GM23338 (cell line): ENCODE results near the gene KIRREL3.

Experiments
- CREB1 ChIP-seq: fragments of 250-450 bp; sonication (Bioruptor Pico); IDR thresholded peaks from 2 replicates; pipeline ENCODE4 v1.5.0; 2020; ENCODE audit warnings: low read depth, mild to moderate bottlenecking, moderate library complexity
- ZNF331 ChIP-seq: fragments of 250-450 bp; sonication (Bioruptor Pico); IDR thresholded peaks from 2 replicates; pipeline ENCODE4 v1.5.0; 2020; ENCODE audit warnings: low read depth, mild to moderate bottlenecking, moderate library complexity
- TF ChIP-seq, protein P1 (sequence below), 2 experiments: fragments of 200-600 bp in 1 of 2; sonication (generic) in 1 of 2; conservative IDR thresholded peaks; 2 replicates each; pipeline versions ENCODE4 v1.5.1 to v1.6.1; 2016 to 2017; ENCODE audit warnings: antibody characterized with exemption in 2 of 2, low read depth in 2 of 2, mild to moderate bottlenecking in 2 of 2, moderate library complexity in 1 of 2
- TF ChIP-seq, protein P2 (sequence below): IDR thresholded peaks from one replicate; pipeline ENCODE4 v1.6.1; 2018; ENCODE audit warnings: antibody characterized with exemption; ENCODE audit not compliant: unreplicated experiment

DNA sequence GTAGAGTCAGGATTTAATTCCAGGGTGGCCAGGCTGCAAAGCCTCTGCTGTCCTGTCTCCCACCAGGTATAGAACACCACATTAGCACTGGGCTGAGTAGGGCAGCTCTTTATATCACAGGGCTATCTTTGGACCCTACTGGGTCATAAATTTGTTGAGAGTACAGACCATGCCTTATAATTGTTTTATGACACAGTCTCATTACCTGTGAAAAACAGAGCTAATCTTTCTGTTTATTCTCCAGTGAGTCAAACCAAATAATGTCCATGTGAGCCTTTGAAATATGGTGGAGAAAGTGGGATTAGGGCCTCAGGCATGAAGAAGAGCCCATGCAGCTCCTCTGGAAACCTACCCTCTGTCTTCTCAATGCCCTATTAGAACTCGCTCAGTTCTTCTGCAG lies 49.6 kb upstream of the KIRREL3 start:
- TF ChIP-seq, protein P1, sequence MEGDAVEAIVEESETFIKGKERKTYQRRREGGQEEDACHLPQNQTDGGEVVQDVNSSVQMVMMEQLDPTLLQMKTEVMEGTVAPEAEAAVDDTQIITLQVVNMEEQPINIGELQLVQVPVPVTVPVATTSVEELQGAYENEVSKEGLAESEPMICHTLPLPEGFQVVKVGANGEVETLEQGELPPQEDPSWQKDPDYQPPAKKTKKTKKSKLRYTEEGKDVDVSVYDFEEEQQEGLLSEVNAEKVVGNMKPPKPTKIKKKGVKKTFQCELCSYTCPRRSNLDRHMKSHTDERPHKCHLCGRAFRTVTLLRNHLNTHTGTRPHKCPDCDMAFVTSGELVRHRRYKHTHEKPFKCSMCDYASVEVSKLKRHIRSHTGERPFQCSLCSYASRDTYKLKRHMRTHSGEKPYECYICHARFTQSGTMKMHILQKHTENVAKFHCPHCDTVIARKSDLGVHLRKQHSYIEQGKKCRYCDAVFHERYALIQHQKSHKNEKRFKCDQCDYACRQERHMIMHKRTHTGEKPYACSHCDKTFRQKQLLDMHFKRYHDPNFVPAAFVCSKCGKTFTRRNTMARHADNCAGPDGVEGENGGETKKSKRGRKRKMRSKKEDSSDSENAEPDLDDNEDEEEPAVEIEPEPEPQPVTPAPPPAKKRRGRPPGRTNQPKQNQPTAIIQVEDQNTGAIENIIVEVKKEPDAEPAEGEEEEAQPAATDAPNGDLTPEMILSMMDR (conservative IDR thresholded peaks at IDR 0.05; ENCODE audit: low read depth in 2 of 2): no peak
- TF ChIP-seq CREB1 (CRISPR knock-in tag) (no peak), ZNF331 (no peak)
- TF ChIP-seq, protein P2, sequence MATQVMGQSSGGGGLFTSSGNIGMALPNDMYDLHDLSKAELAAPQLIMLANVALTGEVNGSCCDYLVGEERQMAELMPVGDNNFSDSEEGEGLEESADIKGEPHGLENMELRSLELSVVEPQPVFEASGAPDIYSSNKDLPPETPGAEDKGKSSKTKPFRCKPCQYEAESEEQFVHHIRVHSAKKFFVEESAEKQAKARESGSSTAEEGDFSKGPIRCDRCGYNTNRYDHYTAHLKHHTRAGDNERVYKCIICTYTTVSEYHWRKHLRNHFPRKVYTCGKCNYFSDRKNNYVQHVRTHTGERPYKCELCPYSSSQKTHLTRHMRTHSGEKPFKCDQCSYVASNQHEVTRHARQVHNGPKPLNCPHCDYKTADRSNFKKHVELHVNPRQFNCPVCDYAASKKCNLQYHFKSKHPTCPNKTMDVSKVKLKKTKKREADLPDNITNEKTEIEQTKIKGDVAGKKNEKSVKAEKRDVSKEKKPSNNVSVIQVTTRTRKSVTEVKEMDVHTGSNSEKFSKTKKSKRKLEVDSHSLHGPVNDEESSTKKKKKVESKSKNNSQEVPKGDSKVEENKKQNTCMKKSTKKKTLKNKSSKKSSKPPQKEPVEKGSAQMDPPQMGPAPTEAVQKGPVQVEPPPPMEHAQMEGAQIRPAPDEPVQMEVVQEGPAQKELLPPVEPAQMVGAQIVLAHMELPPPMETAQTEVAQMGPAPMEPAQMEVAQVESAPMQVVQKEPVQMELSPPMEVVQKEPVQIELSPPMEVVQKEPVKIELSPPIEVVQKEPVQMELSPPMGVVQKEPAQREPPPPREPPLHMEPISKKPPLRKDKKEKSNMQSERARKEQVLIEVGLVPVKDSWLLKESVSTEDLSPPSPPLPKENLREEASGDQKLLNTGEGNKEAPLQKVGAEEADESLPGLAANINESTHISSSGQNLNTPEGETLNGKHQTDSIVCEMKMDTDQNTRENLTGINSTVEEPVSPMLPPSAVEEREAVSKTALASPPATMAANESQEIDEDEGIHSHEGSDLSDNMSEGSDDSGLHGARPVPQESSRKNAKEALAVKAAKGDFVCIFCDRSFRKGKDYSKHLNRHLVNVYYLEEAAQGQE: no peak
